PC-9 (cell line): ENCODE measurements around the gene ATP8B3.
"Not testable (repeated sequence)": the region's sequence is repeated elsewhere in the genome, so short reads cannot be mapped to it uniquely, and the experiment has no call there.

Experiments used
- EZH2 ChIP-seq: fragments of 200-600 bp; sonication (generic); IDR thresholded peaks from 2 replicates; pipeline ENCODE4 v1.8.0; 2017; ENCODE audit warnings: antibody characterized with exemption, low read depth
- TF ChIP-seq, protein P1 (sequence below): fragments of 200-600 bp; sonication (generic); conservative IDR thresholded peaks from 2 replicates; pipeline ENCODE4 v1.6.1; 2017; ENCODE audit warnings: mixed run types, antibody characterized with exemption, mild to moderate bottlenecking, moderate library complexity

DNA sequence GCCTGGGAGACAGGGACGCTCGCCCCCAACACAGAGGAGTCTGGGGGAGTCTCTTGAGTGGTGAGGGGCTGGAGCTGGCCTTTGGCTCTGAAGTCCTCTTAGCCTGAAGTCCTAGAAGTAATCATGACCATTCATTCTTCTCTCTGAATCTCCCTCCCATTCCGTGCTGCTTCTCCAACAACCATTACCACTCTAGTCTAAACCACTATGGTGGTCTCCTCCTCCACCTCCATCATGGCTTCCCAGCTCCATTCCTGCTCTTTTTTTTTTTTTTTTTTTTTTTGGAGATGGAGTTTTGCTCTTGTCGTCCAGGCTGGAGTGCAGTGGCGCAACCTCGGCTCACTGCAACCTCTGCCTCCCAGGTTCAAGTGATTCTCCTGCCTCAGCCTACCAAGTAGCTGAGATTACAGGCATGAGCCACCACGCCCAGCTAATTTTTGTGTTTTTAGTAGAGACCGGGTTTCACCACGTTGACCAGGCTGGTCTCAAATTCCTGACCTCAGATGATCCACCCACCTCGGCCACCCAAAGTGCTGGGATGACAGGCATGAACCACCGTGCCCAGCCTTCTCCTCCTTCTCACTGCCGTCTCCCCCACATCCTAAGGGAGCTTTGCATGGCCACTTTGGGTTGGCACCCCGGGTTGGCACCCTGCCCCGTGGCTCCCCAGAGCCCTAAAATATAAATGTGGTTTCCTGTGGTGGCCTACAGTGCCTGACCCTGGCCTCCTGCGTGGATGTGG lies 51.1 kb downstream of the ATP8B3 start:
- TF ChIP-seq EZH2: not testable (repeated sequence)
- TF ChIP-seq, protein P1, sequence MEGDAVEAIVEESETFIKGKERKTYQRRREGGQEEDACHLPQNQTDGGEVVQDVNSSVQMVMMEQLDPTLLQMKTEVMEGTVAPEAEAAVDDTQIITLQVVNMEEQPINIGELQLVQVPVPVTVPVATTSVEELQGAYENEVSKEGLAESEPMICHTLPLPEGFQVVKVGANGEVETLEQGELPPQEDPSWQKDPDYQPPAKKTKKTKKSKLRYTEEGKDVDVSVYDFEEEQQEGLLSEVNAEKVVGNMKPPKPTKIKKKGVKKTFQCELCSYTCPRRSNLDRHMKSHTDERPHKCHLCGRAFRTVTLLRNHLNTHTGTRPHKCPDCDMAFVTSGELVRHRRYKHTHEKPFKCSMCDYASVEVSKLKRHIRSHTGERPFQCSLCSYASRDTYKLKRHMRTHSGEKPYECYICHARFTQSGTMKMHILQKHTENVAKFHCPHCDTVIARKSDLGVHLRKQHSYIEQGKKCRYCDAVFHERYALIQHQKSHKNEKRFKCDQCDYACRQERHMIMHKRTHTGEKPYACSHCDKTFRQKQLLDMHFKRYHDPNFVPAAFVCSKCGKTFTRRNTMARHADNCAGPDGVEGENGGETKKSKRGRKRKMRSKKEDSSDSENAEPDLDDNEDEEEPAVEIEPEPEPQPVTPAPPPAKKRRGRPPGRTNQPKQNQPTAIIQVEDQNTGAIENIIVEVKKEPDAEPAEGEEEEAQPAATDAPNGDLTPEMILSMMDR: not testable (repeated sequence)
